Ovary (tissue), 9 donors: ENCODE measurements around the gene KCNRG. TPM values are rescaled to one million over a fixed set of nuclear protein-coding genes. Genes with fewer than 3 reads are reported as not detected.

ENCODE experiments used
- DNase-seq, 5 donors: peaks; one replicate each; pipeline ENCODE4 v3.0.0-alpha.2; 2019 to 2020
- H3K27ac ChIP-seq, 2 donors: fragments of 200-600 bp; one replicate each; pipeline versions ENCODE4 v1.5.1 to v1.8.0; 2019 to 2022
- H3K27me3 ChIP-seq: fragments of 200-600 bp; one replicate; pipeline ENCODE4 v1.8.0; 2022
- H3K36me3 ChIP-seq: fragments of 200-600 bp; sonication (generic); one replicate; pipeline ENCODE4 v1.5.1; 2019
- H3K4me1 ChIP-seq: one replicate; pipeline ENCODE4 v1.8.1; 2013; ENCODE audit warnings: mild to moderate bottlenecking, moderate library complexity; ENCODE audit not compliant: insufficient read depth
- H3K4me3 ChIP-seq: fragments of 200-600 bp; sonication (generic); one replicate; pipeline ENCODE4 v1.5.1; 2017
- H3K9me3 ChIP-seq, 2 donors: fragments of 200-600 bp in 1 of 2; sonication (generic) in 1 of 2; one replicate each; pipeline versions ENCODE4 v1.5.1 to v1.8.1; 2013 to 2019; ENCODE audit warnings: mild to moderate bottlenecking in 1 of 2, moderate library complexity in 1 of 2
- EP300 ChIP-seq: sonication (generic); formaldehyde crosslinking; IDR thresholded peaks from one replicate; pipeline ENCODE4 v1.6.1; 2017; ENCODE audit warnings: antibody characterized with exemption
- POLR2A ChIP-seq: fragments of 450-650 bp; IDR thresholded peaks from one replicate; pipeline ENCODE4 v1.6.1; 2017; ENCODE audit warnings: antibody characterized with exemption, mild to moderate bottlenecking, moderate library complexity
- intact Hi-C, 4 donors: fragments of 100-400 bp; cut with DNase I; formaldehyde crosslinking; loops; one replicate each; pipeline versions ENCODE4 v1.11.0 to v1.15.1; 2022 to 2023
- microRNA counts: library from miRNA; unstranded; fragments of <30 nt; microRNA quantifications from one replicate; lab custom pipeline; 2016
- microRNA-seq, 3 donors: library from miRNA; unstranded; fragments of <30 nt; microRNA quantifications; one replicate each; pipeline versions ENCODE4 to v1.2.0, GENCODE V29; 2019 to 2020
- polyA plus RNA-seq, 2 donors: library from polyadenylated mRNA; stranded (reverse); fragments of 200-250 nt in 1 of 2; fragments of 350-450 nt in 1 of 2; fragmentation: Illumina TruSeq in 1 of 2; extraction: RNeasy Lipid Tissue Mini Kit (QIAGEN cat#74804) in 1 of 2; gene quantifications; one replicate each; pipeline ENCODE4 v1.2.3, GENCODE V29; 2013 to 2014
- small RNA-seq: library from RNA; depleted of rRNA; stranded (forward); fragments of <200 nt; gene quantifications from one replicate; pipeline ENCODE3, GENCODE V24; 2016
- total RNA-seq, 7 donors: library from RNA; depleted of rRNA in 2 of 7; stranded (reverse); fragments of >200 nt in 2 of 7; fragmentation: NEBNext Ultra II Directional in 3 of 7; extraction: Animal tissue kit (Norgen Biotek cat#: 25700) in 3 of 7; gene quantifications; one replicate each; pipeline versions ENCODE4 v1.1.0 to v1.2.4, GENCODE V29; 2016 to 2023
- TF ChIP-seq, protein P1 (sequence below), 3 donors: fragments of 450-650 bp in 2 of 3; fragments of 200-600 bp in 1 of 3; IDR thresholded peaks; one replicate each; pipeline versions ENCODE4 v1.5.1 to v1.8.0; 2016 to 2022; ENCODE audit warnings: antibody characterized with exemption in 3 of 3, mild to moderate bottlenecking in 1 of 3
- donor health status: DM: no; HTN: no; CAD: no; lungs with moderate emphysema.
- donor health status: DM: no; HTN: no; CAD: no.
- donor health status: Bipolar disorder and iron deficiency.
- donor health status: DM: yes; HTN: yes; CAD: no.
- donor health status: DM: no; HTN: no; CAD: no.
- donor health status: DM: yes; HTN: yes; CAD: no.

The KCNRG gene
- total and polyA plus RNA-seq, 9 donors, result 0.23 to 7.9 (median 0.65) TPM

DNA sequence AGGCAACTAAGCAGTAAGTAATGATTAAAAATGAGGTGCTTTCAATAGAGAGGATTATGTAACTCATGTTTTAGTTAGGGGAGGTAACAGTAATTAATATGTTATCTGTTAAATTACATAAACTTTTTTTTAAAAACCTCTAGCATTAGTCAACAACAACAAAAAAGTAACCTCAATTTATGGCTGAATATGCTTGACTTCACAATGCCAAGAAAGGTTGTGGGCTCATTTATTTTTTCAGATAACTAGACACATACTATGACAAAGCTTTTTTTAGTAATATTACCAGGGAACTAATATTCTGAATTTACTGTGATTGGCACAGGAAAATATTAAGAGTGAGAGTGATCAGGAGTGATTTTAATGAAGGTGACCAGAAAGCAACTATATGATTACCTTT lies 54.9 kb downstream of the KCNRG start:
- Histone ChIP-seq H3K36me3 (no peaks in the 10 kb centered on the region), H3K9me3 (no peaks in the 10 kb centered on the region), H3K27me3 (no peaks in the 10 kb centered on the region), H3K27ac (no peak overlapping the region), H3K4me3 (no peak overlapping the region), H3K4me1 (no peaks in the 10 kb centered on the region)
- intact Hi-C loops, result no loop called here
- no peak for DNase-seq
- TF ChIP-seq POLR2A, result no peak
- no peak for TF ChIP-seq EP300
- TF ChIP-seq, protein P1, sequence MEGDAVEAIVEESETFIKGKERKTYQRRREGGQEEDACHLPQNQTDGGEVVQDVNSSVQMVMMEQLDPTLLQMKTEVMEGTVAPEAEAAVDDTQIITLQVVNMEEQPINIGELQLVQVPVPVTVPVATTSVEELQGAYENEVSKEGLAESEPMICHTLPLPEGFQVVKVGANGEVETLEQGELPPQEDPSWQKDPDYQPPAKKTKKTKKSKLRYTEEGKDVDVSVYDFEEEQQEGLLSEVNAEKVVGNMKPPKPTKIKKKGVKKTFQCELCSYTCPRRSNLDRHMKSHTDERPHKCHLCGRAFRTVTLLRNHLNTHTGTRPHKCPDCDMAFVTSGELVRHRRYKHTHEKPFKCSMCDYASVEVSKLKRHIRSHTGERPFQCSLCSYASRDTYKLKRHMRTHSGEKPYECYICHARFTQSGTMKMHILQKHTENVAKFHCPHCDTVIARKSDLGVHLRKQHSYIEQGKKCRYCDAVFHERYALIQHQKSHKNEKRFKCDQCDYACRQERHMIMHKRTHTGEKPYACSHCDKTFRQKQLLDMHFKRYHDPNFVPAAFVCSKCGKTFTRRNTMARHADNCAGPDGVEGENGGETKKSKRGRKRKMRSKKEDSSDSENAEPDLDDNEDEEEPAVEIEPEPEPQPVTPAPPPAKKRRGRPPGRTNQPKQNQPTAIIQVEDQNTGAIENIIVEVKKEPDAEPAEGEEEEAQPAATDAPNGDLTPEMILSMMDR (IDR thresholded peaks at IDR 0.05), result no peak

MicroRNAs encoded within 50 kb of the gene (microRNA counts, 767-probe panel; counts per million panel counts)
- 3,897 counts per million, percentile 89 among the panel's probes with 10 or more counts for microRNA hsa-miR-15a-5p (lab: Ali Mortazavi, UCI)
- microRNA hsa-miR-16-5p (lab: Ali Mortazavi, UCI), result 4,361 counts per million, percentile 92 among the panel's probes with 10 or more counts

Small RNA genes lying within 50 kb of the gene (microRNA-seq; reads per million reads assigned to microRNA genes)
- gene MIR15A (558 to 2,939 (median 1,416) reads per million in 3 donors), gene MIR16-1 (361 to 809 (median 530) reads per million in 3 donors), gene MIR3613 (17.4 to 36.6 (median 24.5) reads per million in 3 donors)

Small RNA genes lying within 50 kb of the gene (small RNA-seq; reads per million reads assigned to genes)
- gene MIR16-1 (0.15 reads per million), gene MIR3613 (not detected), gene RF02105 (not detected), gene RF02106 (not detected), gene RF02107 (not detected), gene RF02108 (not detected)

Other genes starting within 250 kb of the KCNRG start
- gene KPNA3, start 222.8 kb upstream of the KCNRG start, total RNA-seq, result 10 to 100 TPM; 10.8 to 30.9 (median 23.9) TPM
- 10 to 100 TPM in 1 of 2 donors, 1 to 10 TPM in 1; 9.1 to 17.5 TPM for gene KPNA3, start 222.8 kb upstream of the KCNRG start, polyA plus RNA-seq
- gene SPRYD7, start 79.1 kb upstream of the KCNRG start, total RNA-seq, result 1 to 10 TPM; 3.7 to 7.4 (median 6.8) TPM
- 10 to 100 TPM in 1 of 2 donors, 1 to 10 TPM in 1; 5.4 to 11.6 TPM for gene SPRYD7, start 79.1 kb upstream of the KCNRG start, polyA plus RNA-seq
- 10 to 100 TPM; 14.5 to 27.9 (median 25.5) TPM for gene TRIM13, start 18.4 kb upstream of the KCNRG start, total RNA-seq
- gene TRIM13, start 18.4 kb upstream of the KCNRG start, polyA plus RNA-seq, result 10 to 100 TPM; 20.1 to 23.6 TPM